ENCODE data around the gene RINL.
"Not testable (repeated sequence)": the region's sequence is repeated elsewhere in the genome, so short reads cannot be mapped to it uniquely, and the experiment has no call there.

Gene RINL

GRCh38 chr19:38904581-38905539, 26.8 kb upstream of the RINL start:
- no peak for DNase-seq (ENCODE audit: low spot score)

DNA sequence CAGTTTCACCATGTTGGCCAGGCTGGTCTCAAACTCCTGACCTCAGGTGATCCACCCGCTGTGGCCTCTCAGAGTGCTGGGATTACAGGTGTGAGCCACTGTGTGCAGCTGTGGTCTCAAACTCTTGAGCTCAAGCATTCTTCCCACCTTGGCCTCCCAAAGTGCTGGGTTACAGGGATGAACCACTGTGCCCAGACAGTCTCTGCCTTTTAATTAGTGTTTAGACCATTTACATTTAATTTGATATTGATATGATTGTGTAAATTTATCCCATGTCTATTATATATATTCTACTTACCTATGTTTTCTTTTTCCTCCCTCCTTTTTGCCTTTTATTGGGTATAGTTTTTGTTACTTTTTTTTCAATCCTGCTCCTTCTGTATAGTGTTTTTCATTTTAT, 23.6 kb upstream of the RINL start:
- no peak for DNase-seq (ENCODE audit: low spot score)

GRCh38 chr19:38900743-38901190, 22.7 kb upstream of the RINL start:
- no peak for DNase-seq (ENCODE audit: low spot score)

- no peak for DNase-seq (ENCODE audit: low spot score)
Observed at GRCh38 chr19:38900202-38900629, 22.1 kb upstream of the RINL start.

DNA sequence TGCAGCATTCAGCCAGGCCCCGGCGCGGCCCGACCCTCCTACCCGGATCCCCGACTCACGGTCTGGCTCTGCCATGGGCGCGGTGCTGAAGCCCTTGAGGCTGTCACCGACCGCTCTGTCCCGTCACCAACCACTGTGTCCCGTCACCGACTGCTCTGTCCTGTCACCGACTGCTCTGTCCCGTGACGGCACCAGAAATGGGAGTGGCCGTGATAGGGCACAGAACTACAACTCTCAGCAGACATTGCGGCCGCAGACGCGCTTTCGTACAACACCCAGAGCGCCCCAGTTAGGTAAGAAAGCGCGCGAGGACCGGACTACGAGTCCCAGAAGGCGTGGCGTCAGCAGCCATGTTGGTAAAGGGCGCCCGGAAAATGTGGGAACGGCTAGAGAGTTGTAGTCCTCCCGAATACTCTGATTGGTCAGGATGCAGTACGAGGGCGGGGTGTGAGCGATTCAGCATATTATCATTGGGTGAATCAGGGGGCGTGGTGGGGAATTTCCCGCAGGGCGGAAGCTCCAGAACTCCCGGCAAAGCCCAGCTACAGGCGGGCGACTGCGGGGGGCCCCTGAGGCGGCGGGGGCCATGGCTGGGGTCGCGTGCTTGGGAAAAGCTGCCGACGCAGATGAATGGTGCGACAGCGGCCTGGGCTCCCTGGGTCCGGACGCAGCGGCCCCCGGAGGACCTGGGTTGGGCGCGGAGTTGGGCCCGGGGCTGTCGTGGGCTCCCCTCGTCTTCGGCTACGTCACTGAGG, 21.5 kb upstream of the RINL start, which contains the start of the genes NFKBIB and SIRT2:
Gene NFKBIB (plus strand): TSS at position 523 of the 755 bp plus-strand sequence. CDS start 64 bp downstream, at position 587.
Gene SIRT2 (minus strand): TSS at position 172 of the 755 bp plus-strand sequence. CDS start 97 bp downstream, at position 75.
- DNase-seq (ENCODE audit: low spot score), result peak; percentile 99

- DNase-seq (ENCODE audit: low spot score), result no peak
Observed at GRCh38 chr19:38898788-38899446, 20.8 kb upstream of the RINL start.

DNA sequence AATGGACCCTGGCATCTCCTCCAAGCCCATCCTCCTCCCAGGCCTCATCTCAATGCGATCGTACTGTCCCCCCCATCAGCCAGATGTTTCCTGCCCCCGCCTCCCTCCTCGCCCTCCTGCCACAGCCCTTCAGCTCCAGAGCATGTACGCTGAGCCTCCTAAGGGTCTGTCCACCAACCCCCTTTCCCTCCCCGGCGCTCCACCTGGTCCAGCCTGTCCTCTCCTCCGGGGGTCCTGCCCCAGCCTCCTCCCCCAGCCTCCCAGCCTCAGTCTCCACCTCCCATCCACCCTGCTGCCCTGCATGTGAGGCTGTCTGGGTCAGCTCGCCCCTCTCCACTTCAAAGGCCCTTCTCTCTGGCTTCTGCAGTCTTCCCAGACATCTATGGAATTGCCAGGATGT, 16.9 kb upstream of the RINL start:
- no peak for DNase-seq (ENCODE audit: low spot score)

DNA sequence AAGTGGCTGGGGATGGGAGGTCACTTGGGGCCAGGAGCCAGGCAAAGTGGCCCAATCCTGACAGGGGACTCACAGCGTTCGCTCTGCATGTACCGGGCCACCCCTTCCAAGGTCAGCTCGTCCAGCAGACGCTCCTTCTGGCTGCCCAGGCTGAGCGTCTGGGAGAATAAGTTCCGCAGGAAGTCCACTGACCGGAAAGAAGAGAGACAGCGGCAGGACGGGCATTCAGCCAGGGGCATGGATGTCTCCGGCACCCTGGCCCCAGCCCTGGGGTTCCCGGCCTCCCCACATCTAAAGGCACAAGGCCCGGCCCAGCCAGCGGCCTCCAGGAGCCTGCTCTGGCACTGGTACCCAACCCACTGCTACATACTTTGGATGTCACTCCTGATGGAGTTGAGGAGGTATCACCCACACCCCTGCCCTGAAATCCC, 15.3 kb upstream of the RINL start:
- DNase-seq (ENCODE audit: low spot score), result no peak

- DNase-seq (ENCODE audit: low spot score), result no peak
Observed at GRCh38 chr19:38892841-38893240, 14.8 kb upstream of the RINL start.

DNA sequence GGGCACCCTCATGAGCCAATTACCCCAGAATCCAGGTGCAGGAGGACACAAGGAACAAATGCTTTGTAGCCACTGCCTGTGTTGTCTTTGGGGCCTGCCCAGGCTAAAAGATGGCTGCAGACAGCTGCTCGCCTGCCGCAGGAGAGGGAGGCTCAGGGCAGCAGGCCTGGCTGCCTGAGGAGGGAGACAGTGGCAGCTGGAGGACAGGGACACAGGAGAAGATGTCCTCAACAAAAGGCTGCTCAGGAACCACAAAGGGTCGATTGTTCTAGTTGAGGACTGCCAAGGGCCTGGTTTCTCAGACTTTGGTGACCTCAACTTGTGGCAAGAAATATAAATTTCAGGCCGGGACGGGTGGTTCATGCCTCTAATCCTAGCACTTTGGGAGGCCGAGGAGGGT, 13.7 kb upstream of the RINL start:
- DNase-seq (ENCODE audit: low spot score), result no peak

DNA sequence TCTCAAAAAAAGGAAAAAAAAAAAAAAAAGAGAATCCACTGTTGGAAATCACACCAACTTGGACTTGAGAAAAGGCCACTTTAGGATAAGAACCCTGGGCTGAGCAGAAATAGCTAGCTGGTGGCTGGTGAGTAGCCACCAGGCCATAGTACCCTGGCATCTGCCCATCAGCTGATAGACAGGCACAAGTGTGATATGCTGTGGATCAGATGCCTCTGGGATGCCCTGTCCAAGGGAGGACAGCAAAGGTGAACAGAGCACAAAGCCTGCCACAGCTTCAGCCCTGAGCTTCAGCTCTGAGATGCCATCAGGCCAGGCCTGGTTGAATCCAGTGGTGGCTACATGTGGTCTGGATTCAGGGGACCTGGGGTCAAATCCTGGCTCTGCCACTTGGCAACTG, 12.6 kb upstream of the RINL start:
- DNase-seq (ENCODE audit: low spot score), result no peak

DNA sequence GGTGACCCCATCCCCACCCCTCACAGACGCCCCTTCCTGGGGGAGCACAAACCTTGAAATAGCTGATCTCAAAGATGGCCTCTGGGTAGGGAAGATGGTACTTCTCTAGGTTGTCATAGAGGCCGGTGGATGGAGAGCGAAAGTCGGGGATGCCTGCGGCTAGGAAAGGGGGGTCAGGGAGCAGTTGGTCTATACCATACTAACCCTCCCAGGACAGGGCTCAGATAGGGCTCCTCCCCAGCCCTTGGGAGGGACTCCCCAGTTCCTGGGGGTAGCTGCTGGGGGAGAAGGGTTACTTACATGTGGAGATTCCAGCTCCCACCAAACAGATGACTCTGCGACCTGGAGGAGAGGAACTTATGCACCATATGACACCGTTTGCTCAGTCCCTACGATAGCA, 11.7 kb upstream of the RINL start:
- no peak for DNase-seq (ENCODE audit: low spot score)

DNA sequence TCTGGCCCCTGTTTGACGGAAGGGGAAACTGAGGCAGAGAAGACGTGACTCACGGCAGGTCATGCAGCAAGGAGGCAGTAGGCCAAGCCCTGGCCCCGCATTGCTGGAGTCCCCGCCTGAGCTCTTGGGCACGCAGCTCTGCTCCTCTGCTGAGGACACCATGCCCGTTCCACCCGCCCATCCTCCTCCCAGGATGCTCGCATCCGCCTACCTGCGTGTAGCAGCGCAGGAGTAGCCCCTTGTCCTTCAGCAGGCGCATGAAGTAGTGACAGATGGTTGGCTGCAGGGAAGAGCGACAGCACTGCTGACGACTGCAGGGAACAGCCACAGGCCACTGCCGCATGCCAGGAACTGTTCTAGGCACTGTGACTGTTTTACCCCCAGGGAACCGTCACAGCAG, 10.8 kb upstream of the RINL start:
- no peak for DNase-seq (ENCODE audit: low spot score)

DNA sequence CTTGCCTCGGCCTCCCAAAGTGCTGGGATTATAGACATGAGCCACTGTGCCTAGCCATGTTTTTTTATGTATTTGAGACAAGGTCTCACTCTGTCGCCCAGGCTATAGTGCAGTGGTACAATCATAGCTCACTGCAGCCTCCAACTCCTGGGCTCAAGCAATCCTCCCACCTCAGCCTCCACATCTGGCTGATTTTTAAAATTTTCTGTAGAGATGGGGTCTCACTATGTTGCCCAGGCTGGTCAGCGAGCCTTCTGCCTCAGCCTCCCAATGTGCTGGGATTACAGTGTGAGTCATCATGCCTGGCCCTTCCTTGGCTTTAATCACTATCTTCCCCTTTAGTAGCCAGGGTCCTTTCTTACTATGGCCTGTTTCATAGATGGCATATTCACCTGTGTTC, 6.6 kb upstream of the RINL start:
- not testable (repeated sequence) for DNase-seq (ENCODE audit: low spot score)

- no peak for DNase-seq (ENCODE audit: low spot score)
Observed at GRCh38 chr19:38883286-38883685, 5.2 kb upstream of the RINL start.

GRCh38 chr19:38880882-38881609, 3.0 kb upstream of the RINL start:
- DNase-seq (ENCODE audit: low spot score), result no peak

DNA sequence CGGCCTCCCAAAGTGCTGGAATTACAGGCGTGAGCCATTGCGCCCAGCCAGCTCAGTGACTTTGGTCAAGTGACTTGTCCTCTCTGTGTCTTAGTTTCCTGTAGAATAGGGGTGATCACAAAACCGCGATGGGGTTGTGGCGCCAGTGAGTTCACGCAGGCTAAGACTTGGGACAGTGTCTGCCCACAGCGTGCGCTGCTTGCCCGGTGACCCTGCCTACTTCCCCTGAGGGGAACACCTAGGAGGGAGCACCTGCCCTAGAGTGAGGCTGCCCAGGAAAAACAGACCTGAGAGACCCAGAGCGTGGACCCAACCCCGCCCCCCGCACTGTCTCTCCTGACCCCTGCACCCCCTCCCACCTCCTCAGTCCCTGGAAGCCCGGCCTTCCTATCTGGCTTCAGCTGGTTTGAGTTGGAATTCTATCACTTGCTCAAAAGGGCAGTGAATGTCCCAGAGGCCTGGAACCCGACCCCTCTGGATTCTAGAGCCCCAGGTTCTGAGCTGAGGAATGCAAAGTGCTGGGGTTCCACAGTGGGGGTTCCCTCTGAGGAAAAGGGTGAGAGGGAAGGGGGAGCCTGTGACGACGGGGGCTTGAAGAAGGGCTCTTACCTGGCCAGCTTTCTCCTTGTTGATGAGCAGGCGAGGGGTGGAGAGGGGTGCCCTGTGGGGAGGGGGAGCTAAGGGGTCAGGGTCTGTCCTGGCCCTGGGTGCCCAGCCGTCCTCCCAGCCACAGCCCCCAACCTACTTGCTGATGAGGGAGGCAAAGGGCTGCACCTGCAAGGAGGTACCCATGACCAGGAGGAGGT, 2.2 kb upstream of the RINL start:
- no peak for DNase-seq (ENCODE audit: low spot score)

- no peak for DNase-seq (ENCODE audit: low spot score)
Observed at GRCh38 chr19:38879400-38879751, 1.3 kb upstream of the RINL start.

GRCh38 chr19:38878575-38879399, 712 bp upstream of the RINL start:
- DNase-seq (ENCODE audit: low spot score), result no peak
